Left colon (tissue), 2 donors: ENCODE data around the gene TRDN. TPM values are rescaled to one million over a fixed set of nuclear protein-coding genes. Genes with fewer than 3 reads are reported as not detected.

Experiments
- ATAC-seq: fragments of 200-7000 bp; cut with Tn5 transposase; one replicate; pipeline ENCODE4 v1.9.1; 2020; ENCODE audit warnings: mild to moderate bottlenecking, moderate library complexity
- DNase-seq, 2 donors: peaks; one replicate each; pipeline ENCODE4 v3.0.0-alpha.2; 2020
- intact Hi-C, 2 donors: fragments of 100-400 bp; cut with DNase I in 1 of 2; cut with micrococcal nuclease in 1 of 2; formaldehyde crosslinking; loops; one replicate each; pipeline versions ENCODE4 v1.11.2 to v1.14.0; 2022; cut with DNase I, micrococcal nuclease
- long read RNA-seq: library from polyadenylated mRNA; unstranded; transcript quantifications from one replicate; pipeline ENCODE4 v2.0.0, GENCODE V29; 2021
- total RNA-seq, 2 donors: library from RNA; stranded (reverse); fragmentation: NEBNext Ultra II Directional; extraction: Animal tissue kit (Norgen Biotek cat#: 25700); gene quantifications; one replicate each; pipeline ENCODE4 v1.2.1, GENCODE V29; 2021
- donor health status: DM: no; HTN: no; CAD: no.
- donor health status: DM: yes; HTN: yes; CAD: no.

Gene TRDN, protein sequence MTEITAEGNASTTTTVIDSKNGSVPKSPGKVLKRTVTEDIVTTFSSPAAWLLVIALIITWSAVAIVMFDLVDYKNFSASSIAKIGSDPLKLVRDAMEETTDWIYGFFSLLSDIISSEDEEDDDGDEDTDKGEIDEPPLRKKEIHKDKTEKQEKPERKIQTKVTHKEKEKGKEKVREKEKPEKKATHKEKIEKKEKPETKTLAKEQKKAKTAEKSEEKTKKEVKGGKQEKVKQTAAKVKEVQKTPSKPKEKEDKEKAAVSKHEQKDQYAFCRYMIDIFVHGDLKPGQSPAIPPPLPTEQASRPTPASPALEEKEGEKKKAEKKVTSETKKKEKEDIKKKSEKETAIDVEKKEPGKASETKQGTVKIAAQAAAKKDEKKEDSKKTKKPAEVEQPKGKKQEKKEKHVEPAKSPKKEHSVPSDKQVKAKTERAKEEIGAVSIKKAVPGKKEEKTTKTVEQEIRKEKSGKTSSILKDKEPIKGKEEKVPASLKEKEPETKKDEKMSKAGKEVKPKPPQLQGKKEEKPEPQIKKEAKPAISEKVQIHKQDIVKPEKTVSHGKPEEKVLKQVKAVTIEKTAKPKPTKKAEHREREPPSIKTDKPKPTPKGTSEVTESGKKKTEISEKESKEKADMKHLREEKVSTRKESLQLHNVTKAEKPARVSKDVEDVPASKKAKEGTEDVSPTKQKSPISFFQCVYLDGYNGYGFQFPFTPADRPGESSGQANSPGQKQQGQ
- not detected for total RNA-seq
- long read RNA-seq = 0 reads

DNA sequence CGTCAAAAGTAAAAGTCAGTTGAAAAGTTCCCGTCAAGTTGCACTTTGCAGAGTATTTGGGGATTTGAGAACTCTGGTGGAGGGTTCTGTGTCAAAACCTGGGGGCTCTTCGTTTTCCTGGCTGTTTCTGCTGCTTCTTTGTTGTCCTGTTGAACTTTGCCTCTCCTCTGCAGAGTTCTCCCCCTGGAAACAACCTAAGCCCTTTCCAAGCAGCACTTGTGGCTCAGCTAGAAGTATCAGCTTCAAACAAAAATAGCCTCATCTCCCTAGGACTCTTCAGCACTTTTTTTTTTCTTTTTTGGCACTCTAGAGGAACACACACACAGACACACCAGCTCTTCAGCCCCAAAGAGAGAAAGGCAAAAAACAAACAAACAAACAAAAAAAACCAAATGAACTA lies at the start of gene TRDN:
TRDN (minus strand) TSS at position 169 of the 400 bp plus-strand sequence. CDS start 175 bp downstream, outside the sequence.
- intact Hi-C loops = no loop called here
- no peak for ATAC-seq
- DNase-seq = no peak

DNA sequence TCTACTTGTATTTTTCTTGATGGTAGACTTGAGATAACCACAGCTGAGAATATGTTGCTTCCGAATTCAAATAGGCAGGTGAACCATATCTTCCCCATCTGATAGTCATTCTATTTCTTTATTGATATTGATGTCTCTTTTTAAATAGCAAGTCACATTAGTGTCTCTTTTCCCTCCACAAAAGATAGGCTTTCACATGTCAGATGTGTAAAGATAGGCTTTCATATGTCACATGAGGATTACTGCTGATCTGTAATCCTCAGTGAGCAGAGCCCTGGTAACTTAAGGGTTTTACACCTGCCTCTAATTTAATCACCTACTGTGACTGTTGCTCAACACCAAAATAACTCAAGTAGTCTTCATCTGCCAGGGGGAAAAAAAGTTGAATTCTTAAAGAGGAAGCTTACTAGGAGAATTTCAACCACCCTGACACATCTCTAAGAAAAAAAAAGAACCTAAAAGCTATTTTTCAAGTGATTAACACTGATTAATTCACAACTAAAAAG lies 45.3 kb upstream of the TRDN start:
- no peak for DNase-seq
- ATAC-seq = no peak
- intact Hi-C loops = no loop called here

DNA sequence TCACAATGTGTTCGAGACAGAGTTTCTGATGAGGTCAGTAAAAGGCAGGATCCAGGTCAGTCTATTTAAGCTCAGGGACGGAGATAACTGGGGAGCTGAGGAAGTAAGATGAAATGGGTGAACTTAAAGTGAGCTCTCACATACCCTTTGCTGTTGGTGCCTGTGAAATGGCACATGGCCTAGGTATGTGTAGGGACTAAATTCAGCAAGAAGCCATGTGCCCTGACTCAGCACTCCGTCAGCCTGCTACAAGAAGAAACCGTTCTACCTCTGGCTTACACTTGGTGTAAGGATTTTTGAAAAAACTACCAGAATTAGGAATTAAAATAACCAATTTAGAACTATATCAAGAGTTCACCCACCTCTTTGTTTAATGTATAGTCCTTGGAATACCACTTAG lies 41.1 kb upstream of the TRDN start:
- intact Hi-C loops = no loop called here
- DNase-seq (no peak), ATAC-seq (no peak)

DNA sequence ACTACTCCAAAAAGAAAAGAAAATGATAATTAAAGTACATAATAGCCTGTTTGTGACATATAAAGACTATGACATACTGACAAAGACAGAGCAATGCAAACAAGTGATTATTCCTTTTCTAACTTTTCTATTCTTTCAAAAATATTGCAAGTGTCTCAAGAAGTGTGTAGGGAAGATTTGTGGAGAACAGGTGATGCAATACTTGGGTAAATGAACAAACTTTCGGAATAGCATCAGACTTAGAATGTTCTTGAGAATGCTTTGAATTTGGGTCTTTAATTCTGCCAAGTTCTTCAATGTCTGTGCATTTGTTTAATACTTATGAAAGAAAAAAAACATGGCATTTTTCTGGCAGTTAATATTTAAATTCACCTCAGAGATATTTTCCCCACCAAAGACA lies 40.0 kb upstream of the TRDN start:
- no peak for ATAC-seq
- intact Hi-C loops = no loop called here
- DNase-seq = no peak

DNA sequence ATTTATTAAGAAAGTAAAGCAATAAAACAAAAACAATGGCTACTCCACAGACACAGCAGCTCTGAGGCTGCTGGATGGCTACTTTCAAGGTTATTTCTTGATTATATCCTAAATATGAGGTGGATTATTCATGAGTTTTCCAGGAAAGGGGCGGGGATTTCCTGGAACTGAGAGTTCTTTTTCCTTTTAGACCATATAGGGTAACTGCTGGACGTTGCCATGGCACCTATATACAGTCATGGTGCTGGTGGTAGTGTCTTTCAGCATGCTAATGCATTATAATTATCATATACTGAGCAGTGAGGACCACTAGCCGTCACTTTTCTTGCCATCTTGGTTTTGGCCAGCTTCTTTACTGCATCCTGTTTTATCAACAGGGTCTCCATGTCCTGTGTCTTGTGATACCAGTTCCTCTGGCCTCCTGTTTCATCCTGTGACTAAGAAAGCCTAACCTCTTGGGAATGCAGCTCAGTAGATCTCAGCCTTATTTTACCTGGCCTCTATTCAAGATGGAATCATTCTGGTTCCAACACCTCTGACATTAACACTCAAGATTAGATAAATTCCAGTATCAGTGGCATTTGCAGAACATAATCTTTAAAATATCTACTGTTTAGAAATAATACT lies 32.3 kb upstream of the TRDN start:
- intact Hi-C loops = no loop called here
- no peak for DNase-seq
- no peak for ATAC-seq

DNA sequence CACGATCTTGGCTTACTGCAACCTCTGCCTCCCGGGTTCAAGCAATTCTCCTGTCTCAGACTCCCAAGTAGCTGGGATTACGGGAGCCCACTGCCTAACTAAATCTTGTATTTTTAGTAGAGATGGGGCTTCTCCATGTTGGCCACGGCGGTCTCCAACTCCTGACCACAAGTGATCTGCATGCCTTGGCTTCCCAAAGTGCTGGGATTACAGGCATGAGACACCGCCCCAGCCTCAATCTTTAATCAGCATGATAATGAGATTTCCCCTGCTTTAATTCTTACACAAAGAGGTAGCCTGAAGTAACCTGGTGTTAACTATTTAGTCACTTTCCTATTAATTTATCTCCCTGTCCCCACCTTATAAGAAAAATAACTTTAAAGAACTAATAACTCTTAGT lies 31.3 kb upstream of the TRDN start:
- intact Hi-C loops = no loop called here
- ATAC-seq (no peak), DNase-seq (no peak)

DNA sequence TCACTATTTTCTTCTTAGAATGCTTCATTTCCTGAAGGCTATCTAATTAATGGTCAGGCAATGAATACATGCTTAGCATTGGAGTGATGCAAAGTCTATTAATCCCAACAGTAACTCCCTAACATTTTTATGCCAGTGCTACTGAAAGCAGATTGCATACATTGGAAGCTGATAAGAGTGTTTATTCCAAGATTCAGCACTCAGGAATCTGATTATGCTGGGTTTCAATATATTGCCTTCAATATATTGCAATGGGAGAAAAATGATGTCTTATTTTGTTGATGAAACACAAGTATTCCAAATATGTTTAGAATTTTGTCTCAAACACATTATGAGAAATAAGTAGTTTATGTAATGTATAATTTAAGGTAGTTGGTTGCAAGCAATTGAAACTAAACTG lies 26.7 kb upstream of the TRDN start:
- DNase-seq (no peak), ATAC-seq (no peak)
- intact Hi-C loops = no loop called here

DNA sequence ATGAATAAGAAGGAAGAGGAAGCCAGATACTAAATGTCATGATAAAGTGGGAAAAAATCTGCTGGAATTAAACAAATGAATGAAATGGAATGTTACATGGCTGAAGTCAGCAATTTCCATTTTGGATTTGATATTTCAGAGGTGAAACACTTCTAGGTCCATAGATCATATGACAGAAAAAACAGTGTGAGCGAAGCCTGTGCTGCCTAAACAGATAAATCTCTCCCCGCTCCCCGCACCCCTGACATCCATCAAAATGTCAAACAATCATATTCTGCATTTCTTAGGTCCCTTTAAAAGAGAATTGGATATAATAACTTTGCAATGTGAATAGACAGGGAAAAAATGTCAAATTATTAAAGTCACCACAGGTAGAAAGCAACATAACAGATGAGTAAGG lies 26.0 kb upstream of the TRDN start:
- ATAC-seq (no peak), DNase-seq (no peak)
- intact Hi-C loops = no loop called here

DNA sequence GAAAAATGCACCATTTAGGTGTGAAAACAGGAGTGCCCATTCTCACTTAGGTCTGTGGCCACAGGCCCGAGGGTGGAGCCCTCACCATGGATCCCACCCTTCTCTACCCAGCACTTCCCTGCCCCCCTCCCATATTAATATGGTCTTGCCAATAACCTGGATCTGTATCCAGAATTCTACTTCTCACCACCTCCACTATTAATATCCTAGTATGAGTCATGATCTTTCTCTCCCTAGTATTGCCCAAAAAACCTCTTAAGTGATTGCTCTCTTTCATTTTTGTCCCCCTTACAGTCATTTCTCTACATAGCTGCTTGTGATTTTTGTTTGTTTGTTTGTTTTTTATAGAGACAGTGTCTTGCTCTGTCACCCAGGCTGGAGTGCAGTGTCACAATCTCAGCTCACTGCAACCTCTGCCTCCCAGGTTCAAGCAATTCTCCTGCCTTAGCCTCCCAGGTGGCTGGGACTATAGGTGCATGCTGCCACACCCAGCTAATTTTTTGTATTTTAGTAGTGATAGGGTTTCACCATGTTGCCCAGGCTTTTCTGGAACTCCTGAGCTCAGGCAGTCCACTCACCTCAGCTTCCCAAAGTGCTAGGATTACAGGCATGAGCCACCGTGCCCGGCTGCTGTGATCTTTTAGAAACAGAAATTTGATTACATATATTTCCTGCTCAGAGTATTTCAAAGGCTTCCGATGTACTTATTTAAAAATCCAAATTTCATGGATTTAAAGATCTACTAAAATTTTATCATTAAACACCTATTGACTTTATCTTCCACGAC lies 24.5 kb upstream of the TRDN start:
- DNase-seq (no peak), ATAC-seq (no peak)
- intact Hi-C loops = no loop called here

DNA sequence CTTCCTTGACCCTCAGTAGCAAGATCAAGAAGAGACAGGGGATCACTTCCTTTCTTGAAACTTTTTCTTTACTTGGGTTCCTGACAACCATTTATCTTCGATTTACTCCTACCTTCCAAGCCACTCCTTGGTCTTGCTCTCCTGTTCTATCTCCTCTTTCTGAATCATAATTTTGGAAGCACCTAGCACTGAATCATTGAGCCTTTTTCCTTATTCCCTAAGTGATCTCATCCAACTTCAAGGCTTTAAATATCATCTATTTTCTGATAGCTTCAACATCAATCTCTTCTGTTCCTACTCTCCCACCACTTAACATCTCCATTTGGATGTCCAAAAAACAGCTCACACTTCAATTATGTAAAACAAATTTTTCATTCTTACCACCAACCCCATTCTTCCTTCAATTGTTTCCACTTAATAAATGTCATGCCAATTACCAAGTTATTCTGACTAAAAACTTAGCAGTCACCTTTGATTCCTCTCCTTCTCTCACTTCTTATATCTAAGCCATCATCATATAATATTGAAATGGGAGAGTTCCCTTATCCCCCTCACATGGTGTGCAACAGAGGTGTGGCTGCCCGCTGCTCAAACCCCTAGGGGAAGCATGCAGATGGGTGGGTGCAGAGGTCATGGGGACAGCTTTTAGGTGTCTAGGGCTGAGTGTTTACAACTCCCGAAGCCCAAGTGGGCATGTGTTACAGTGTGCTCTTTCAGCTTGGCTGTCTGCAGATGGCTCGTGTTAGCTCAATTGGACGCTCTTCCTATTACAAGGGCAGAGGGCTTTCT lies 23.4 kb upstream of the TRDN start:
- DNase-seq (no peak), ATAC-seq (no peak)
- intact Hi-C loops = no loop called here

DNA sequence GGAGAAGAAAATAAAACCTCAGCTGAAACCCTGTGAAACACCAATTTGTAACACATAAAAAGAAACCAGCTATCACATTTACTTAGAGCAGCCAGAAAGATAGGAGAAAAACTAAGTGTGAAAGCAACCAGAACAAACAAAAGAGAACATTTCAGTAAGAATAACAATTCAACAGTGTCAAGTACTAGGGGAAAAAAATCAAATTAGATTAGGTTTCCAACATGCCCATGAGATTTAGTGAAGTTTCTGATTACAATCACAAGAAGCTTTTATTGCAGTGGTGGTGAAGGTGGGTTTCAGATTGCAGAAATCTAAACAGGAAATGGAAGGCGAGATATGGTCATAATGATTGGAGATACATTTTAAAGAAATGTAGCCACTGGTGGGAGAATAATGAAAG lies 22.1 kb upstream of the TRDN start:
- ATAC-seq (no peak), DNase-seq (no peak)
- intact Hi-C loops = no loop called here

DNA sequence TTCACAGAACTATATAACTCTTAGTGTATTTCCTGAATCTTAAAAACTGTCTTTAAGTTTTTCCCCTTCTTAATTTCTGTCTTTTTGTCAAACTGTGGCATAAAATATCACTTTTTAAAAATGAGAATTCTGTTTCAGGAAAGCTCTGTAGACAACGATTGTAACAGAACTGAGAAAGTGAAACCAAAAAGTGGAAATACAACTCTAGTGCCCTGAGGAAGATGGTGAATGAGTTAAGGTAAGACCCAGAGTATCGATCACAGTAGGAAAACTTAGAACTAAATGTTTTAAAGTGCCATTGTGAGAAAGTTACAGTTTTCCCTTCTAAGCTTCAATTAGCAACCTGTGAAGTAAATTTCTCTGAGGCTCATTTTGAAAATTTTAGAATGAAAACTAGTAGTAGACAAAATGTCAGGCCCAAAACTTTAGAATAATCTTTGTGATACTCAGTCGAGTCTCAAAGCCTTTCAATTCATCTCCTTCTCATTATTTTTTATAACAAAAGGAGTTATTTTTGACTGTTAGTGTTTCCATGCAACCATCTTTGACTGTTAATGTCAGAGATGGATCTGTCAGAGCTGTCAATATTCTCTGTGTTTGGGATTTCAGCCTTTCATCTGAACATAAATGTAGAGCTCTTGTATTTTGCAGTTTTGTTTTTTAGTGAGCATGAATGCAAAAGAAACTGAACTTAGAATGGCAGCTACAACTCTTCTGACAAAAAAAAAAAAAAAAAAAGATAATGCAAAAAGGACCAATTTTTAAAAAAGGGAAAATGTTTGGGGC lies 19.0 kb upstream of the TRDN start:
- no peak for DNase-seq
- intact Hi-C loops = no loop called here
- no peak for ATAC-seq

DNA sequence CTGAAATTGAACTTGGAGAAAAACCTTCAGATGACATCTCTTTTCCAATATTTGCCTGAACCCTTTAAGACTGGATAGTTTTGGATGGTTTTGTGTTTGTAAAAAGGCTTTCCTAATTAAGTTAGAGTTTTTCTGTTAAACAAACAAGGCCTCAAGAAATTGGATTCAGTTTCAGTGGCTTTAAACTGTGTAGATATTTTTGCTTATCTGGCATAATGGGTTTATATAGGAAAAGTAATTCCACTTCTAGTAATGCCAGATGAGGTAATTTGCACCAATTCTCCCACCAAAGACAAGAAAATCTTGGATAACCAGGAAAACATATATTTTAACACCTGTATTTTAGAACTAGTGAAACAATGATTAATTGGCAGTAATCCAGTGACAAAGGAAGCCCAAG lies 12.0 kb upstream of the TRDN start:
- intact Hi-C loops = no loop called here
- no peak for DNase-seq
- no peak for ATAC-seq

DNA sequence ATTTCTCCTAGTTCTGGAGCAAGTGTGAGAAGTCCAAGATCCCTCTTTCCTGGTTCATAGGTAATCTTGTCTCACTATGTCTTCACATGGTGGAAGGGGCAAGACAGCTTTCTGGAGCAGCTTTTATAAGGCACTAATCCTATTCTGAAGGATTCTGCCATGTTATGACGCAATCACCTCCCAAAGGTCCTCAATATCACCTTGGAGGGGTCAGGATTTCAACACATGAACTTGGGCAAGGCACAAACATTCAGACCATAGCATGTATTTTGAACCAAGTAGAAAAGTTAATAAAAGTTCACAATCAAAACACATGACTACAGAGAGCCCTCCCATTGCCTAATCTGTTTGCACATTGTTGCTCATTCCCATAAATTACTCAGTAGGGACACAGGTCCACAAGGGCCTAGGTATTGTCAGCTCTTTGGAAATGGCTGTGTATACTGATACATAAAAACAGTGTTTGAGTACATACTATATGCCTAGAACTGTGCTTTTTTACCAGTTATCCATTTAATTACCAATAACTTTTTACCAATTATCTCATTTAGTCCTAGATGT lies 11.3 kb upstream of the TRDN start:
- no peak for DNase-seq
- intact Hi-C loops = no loop called here
- ATAC-seq = no peak

DNA sequence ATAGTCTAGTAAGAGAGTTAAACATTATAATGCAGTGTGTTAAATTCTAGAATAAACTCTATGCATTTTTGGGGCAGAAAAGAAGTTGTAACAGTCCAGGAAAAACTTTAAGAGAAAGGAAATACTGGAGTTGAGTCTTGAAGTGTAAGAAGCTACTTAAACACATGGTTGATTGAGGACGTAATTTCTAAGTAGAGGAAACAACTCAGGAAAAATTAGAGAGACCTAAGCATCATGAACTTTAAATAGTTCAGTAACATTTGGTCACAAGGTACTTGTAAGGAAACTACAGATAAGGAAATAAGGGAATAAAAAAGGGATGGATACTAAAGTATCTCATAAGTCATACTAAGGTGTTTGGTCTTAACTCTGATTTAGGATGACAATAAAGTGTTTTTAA lies 4.7 kb upstream of the TRDN start:
- ATAC-seq (no peak), DNase-seq (no peak)
- intact Hi-C loops = no loop called here

DNA sequence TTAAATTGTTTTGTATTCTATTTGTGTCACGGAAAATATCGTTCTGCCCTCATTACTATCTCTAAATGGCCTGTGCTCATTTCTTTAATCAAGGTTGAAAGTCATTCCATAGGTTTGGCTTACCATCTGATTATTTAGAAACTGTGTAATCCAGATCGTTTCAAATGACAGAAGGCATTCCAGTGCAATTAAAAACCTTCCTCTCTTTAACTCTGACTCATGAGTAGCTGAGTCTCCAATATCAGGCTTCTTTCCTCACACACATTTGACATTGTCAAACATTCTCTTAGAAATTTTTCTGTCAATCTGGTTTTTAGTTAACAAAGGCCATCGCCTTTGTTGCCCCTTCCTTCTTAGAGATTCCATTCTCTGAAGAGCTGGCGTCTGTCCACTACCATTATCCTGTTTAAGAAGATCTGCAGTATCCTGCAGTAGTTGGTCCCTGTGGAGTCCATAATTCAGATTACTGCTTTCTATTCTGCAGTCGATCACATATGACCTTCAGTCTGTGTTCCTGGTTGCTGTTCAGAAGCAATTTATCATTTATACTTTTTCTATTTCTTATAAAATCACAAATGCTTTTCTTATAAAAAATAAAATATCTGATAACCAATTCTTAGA lies 3.9 kb upstream of the TRDN start:
- intact Hi-C loops = no loop called here
- DNase-seq = no peak
- no peak for ATAC-seq

DNA sequence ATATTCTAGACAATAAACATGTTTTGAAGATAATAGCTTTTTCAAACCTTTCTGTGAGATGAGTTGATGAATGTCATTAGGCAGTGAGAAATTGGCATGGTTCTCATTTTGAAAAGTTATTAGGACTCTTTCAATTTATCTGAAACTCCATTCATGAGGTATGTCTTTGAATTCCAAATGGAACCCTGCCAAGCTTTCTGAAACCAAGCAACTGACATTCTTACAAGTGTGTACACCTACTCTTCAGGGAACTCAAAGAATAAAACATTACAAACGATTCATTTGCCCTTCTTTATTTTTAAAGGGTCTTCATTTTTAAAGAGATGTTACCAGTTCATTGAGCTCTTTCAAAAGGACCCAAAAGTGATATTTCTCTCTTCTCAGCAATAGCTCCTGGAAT lies 2.1 kb upstream of the TRDN start:
- intact Hi-C loops = no loop called here
- DNase-seq = no peak
- ATAC-seq = no peak
